ENCODE measurements around the gene CPXM2.

CPXM2 gene

DNA sequence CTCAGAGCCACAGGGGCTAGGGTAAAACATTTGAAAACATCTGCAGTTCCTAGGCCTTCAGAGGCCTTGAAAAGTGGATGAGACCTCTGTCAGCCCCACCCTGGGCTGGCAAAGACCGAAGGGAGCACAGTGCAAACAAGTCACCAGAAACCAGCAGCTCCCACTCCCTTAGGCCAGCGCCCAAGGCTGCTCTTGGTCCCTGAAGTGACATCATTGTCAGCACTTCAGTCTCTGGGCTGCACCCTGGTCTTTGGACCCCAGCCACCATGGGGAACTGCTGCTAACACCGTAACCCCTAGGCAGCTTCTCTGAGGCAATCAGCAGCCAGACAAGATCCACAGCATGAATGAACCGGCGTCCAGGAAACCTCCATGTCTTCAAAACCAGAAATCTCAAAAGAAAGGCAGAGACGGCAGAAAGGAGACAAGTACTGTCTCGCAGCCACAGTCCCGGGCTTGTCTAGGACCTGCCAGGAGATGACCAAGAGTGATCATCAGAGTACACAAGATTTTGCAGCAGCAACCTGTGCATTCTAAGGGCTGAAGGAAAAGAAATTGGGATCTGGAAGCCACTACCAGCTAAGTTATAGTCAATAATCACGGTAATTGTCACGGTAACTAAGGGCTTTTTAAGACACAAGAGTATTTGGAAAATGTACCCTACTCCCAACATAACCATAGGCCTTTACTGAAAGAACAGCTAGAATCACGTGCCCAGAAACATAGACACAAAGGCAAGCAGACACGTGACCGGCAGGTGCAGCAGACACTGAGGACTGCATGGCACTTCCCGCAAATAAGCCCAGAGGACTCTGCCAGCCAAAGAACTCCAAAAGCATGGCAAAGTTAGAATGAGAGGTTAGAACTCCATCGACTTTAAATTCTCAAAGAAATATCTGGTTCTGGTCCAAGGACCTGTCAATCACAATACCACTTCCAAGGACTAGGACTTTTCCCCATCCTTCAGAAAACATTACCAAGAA is 23.3 kb downstream of the CPXM2 start:
- no peak for DNase-seq

DNA sequence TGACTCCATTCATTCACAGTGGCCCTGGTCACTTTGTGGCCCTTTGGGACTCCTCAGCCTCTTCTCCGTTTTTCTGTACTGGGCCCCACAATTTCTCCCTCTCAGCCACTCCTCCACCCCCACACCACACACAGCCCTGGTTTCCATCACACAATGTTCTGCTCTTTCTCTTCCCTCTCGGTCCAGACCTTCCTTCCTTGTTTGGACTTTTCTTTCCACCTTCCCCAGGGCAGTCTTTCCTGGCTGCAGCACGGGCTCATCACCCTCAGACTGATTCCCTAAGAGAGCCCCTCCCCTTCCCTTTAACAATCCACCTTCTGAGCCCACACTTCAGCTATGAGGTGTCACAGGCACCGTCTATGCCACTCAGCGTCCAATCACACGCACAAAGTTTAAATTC is 25.7 kb downstream of the CPXM2 start:
- no peak for DNase-seq

DNA sequence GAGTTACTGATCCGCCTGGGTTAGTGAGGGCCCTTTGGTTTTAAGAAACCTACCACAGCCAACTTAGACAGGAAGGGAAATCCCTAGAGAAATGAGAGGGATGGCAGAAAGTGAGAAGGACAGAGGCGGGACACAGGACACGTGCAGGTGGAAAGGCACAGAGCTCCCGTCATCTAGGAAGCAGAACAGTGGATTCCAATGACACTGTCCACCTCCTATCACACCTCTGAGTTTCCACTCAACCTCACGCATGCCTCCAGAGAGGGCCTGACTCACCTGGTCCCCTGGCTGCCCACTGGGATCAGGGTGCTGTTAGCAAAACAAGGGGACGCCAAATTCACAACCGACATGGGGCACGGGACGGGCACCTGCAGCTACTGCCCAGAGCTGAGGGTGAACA is 26.3 kb downstream of the CPXM2 start:
- DNase-seq, result no peak

DNA sequence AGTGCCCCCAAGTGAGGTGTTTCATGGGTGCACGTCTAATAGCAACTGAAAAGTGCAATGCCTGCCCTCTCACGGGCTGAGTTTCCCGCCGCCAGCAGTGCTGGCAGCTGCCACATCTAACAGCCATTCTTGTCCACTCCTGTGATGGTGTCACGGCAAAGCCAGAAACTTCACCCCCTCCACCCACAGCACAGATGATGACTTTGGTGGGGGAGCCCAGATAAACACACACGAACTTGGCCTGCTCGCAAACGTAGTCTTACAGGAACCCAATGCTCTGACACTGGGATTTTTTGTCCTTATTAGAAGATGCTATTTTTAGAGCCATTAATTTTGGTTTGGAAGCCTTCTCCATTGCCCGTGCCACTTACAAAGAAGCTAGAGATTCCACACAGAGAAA is 26.7 kb downstream of the CPXM2 start:
- no peak for DNase-seq

DNA sequence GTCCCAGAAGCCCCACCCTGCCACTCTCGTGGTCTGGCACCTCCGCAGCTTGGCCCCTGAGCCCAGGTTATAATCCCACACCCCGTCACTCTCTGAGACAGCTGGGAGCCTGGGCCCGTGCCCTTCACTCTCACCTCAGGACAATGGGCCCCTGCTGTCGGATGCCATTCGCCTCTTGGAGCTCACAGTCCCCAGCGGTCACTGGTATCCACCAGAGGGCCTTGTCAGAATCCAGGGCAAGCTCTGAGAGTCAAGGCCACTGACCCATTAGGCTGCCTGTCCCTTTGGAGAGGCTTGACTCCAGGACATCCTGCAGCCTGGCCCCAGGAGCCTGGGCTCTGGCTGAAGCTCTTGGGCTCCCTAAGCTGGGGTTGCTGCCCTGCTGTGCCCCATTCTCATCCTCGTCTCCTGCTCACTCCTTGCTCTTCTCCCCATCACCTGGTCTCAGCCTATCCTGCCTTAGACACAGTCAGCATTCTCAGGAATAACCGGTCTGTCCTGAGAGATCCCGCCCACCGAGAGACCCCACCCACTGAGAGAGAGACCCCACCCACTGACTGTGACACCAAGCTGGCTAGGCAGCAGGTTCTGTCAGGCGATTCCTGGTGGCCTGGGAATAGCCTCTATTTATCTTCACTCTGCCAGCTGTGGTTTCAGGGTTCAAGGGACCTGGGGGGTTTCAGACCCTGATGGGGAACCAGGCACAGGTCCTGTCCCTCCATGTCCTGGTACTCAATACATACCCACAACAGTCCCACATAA is 27.7 kb downstream of the CPXM2 start:
- DNase-seq, result no peak

DNA sequence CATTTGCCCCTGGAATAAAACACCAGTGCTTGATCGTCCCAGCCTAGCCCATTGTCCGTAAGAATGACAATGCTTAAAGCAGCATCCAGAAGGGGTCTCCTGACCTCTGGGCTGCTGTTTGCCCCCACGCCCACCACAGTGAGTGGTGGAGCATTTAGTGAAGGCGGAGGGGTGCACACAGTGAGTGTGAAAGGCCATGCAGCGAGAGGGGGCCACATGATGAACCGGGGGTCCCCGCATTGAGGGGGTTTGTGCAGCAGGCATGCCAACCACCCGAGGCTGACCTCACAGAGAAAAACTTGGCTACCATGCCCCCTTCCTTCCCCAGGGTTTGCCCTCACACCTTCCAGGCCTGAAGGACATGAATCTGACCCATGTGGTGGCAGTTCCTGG is 28.4 kb downstream of the CPXM2 start:
- DNase-seq, result no peak

DNA sequence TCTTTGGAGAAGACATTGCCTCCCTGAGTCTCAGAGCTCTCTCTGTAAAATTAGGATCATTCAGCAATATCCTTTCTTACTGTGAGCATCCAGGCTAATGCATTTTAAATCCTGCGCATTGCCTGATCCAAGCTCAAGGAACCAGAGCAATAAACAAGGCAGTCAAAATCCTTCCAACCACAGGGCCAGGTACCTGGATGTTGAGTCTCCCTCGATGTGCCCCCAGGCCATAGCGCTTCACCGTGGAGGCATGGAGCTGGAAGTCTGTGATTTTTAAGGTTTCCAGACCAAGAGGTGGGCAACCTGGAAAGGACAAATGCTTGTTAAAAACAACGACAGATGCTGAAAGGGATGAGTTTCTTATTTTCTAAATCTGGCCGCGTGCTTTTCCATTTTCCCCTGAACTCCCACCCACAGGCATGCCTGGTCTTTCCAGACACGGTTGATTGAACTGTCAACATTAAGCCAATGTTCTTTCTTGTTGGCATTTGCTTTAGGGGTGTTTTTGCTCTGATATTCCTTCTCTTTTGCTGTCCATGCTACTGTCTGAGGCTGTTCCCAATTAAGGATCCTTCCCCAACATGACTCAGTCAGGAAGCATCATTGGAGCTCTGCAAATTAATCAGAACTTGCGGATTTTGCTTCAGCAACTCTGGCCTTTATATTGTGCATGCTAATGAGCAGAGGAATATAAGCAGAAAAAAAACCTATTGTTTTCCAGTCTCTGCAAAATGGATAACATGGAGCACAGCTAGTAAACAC is 29.0 kb downstream of the CPXM2 start:
- peak; percentile 26 for DNase-seq

DNA sequence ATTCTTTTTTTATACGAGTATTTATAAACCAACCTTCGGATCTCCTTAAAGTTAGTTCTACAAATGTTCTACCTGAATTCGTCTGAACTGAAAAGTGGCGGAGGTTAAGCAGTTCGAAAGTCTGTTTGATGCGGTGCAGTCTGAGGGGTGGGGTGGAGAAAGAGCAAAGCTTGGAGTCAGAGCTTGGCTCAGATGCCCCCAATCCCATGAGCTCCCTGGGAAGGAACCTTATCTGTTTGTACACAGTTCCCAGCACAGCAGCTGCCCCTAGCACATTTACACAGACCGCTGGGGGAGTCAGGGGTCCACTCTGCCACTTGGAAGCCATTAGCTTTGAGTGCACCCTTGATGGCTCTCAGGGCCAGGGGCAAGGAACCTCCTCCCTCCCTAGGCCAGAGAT is 30.8 kb downstream of the CPXM2 start:
- no peak for DNase-seq

DNA sequence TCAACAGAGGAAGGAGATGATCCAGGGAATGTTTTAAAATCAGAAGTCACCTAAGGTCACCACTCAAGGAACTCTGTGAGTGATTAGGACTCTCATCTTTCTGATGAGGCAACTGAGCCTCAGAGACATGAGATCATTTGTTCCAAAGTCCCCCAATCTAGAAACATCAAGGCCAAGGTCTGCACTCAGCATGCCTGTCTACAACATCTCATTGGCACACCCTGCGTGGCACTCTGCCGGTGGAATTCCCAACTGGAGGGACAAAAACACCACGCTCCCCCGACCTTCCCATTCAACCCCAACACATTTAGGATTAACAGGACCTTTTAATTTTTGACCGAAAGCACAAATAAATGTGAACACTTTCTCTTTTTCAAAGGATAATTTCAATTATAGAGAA is 31.4 kb downstream of the CPXM2 start:
- no peak for DNase-seq

DNA sequence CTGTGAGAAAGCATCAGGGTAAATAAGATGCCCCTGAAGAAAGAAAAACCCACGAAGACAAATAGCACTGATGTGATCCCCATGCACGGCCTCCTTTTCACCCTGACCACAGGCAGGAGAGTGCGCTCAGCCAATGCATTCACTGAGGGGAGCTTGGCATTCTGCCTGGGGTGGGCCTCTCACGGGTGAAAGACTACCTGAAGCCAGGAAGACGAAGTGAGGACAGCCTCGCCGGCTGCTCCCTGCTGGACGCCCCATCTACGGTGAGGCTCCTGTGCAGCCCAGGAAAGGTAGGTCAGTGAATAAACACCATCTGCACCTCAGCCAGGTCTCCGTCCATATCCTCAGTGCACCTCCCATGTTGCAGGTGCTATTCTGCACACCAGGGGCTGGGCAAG is 32.0 kb downstream of the CPXM2 start:
- DNase-seq, result no peak

DNA sequence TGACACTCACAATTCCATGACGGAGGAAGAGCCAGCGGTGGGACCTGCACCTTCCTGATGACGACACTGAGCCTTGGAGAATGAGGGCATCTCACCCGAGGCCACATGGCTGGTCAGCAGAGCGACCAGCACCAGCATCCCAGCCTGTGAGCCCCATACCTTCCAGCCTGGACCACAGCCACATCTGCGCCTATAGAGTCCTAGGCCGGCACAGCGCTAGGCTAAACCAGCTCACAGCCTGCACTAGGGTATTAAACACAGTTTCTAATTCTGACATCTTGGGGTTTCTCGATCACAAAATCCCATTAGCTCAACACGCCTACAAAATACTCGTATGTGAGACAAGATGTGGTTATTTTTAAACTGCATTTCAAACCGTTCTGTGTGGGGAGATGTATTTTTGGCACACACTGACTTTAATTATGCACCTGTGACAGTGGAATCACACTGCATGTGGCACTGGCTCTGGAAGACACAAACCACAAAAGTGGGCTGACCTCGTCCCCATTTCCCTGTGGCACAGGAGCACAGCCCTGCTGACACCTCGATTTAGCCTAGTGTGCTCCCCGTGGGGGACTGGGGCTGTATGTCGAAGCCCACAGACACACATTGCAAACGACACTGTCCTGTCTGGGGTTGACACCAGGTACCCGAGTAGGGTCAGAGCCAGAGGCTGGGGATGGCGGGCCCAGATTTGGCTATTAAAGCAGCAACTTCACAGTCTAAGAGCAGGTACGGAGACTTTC is 32.5 kb downstream of the CPXM2 start:
- DNase-seq, result no peak

DNA sequence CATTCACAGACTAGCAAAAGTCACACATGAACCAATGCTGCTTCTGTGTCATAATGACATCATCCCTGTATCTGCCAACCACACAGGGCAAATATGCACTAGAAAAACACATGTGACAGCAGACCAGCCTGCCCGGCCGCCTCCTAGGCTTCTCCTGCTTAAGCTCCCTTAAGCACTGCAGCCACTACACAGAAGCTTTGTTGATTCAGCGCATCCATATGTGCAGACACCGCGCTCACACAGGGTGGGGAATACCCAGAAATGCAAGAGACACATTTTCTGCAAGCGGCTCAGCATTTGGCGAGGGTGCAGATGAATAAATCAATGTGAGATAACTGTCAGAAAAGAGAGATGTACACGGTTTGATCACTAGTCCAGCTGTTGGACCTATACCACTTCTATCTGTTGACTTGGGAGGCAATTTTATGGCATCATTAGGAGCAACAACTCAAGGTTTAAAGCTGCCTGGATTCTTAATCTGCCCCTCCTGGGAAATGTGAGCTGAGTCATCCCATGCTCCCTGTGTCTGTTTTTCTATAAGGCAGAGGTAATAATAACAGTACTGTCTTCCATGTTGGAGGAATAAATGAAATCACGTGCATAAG is 33.4 kb downstream of the CPXM2 start:
- peak; percentile 68 for DNase-seq

DNA sequence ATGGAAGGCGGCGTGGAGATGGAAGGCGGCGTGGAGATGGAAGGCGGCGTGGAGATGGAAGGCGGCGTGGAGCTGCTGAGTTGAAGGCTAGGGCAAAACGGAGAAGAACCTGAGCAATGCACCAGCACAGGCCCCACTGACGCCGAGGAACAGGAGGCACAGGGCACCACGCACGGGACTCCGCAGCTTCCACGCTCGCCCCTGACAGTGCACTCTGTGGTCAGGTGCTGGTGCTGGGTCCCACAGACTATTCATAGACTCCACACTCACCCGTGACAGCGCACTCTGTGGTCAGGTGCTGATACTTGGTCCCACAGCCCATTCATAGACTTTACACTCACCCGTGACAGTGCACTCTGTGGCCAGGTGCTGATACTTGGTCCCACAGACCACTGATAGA is 34.0 kb downstream of the CPXM2 start:
- no peak for DNase-seq

DNA sequence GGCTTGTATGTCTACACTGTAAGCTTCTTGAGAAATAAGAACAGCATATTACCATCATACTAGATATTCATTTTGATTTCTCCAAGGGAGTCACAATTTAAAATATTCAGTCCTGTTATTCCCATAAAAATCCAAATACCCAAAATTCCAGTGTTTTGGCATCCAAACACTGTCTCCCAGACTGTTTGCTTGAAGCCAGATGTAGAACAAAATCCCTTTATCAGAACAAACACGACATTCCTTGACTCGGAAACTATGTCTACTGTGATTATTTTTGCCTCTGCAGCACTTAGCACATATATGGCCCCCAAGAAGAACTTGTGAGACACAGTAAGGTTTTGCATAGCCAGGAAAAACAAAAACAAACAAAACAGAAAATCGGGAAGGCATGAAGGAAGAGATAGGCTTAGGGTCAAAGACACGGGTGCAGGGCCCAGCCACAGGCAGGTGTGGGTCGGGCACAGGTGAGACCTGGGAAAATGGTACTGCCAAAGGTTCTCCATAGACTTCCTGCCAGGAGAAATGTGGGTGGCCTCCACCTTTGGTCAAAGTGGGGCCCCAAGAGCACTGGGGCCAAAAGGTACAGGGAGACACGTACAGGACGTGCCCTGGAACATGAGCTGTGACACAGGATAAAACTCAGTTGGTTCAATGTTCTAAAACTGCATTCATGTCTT is 36.5 kb downstream of the CPXM2 start:
- DNase-seq, result no peak

DNA sequence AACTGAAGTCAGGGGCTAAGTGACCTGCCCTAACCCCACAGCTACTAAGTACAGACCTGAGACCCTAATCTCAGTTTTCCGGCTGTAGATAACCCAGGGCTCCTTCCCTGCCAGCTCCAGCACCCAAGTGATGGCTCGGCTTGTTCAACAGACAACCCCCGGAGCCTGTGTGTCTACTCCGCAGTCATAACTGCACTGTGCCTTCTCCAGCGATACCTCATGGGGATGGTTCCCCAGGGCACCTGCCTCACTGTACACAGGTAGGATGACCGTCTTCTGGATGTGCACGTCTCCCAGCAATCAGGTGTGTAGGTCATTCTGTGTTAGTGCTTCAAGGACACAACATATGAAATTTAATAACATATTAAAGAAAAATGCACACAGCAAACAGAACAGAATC is 37.1 kb downstream of the CPXM2 start:
- no peak for DNase-seq

DNA sequence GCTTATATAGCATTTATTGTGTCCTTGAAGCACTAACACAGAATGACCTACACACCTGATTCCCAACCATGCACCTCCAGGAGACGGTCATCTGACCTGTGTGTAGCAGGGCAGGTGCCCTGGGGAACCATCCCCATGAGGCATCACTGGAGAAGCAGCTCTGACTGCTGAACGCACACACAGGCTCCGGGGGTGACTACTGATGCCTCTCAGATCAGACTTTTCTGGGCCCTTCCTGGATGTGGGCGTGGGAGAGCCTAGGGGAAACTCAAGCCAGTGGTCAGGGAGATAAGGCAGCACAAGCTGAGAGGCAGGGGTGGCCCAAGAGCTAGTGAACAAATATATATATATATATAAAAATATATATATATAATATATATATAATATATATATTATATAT is 37.6 kb downstream of the CPXM2 start:
- no peak for DNase-seq

DNA sequence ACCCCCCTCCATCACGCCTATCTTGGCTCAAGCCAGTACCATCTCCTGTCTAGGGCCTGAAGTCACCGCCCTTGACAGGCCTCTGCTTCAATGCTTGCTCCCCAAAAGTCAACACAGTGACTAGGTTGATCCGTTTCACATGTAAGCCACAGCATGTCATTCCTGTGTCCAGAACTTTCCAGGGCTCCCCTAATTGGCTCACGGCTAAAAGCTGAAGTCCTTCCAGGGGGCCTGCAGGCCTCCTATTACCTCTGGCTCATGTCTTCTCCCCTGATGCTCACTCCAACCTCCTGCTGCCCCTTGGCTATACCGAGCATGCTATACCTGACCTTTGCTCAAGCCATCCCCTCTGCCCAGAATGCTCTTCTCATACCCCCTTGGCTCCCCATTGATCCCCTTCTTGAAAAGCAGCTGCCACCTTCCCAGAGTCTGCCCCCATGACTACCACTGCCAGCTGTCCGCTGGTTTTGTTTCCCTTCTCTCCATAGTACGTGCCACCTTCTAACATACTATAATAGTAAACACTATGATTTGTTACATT is 39.1 kb downstream of the CPXM2 start:
- no peak for DNase-seq

DNA sequence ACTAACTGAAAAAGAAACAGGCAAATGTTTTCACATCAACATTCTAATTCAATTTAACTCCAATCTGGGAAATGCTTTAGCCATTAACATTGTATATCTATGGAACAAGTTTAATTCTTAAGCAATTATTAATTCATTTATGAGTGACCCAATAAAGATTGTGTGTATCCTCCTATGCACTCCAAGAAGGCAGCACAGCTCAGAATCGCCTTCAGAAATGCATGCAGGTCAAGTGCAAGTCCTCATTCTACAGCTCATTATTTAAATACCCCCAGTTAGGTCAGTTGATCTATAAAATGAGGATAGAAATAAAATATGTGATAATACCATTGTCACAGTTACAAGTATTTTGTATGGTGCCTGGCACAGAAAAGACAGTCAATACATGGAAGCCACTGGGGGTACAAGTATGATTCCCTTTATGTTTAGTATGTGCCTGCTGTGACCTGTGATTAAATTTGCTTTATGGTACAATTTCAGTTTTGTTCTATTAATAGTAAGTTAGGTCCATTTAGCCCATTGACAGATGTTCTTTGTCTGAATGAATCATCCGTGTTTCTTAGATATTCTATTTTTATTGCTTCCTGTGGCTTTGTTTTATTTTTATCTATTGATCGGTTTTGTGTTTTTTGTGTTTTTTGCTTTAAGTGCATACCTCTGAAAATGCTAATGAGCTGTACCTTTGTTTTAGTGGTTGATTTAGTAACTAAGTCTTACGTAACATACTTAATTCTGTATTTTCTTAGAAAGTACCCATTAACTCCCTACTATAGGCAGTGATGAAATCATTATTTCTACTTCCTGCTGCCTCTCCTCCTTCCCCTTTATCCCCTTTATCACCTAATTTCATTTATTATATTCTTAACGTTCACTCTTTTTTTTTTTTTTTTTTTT is 42.8 kb downstream of the CPXM2 start:
- DNase-seq, result no peak

DNA sequence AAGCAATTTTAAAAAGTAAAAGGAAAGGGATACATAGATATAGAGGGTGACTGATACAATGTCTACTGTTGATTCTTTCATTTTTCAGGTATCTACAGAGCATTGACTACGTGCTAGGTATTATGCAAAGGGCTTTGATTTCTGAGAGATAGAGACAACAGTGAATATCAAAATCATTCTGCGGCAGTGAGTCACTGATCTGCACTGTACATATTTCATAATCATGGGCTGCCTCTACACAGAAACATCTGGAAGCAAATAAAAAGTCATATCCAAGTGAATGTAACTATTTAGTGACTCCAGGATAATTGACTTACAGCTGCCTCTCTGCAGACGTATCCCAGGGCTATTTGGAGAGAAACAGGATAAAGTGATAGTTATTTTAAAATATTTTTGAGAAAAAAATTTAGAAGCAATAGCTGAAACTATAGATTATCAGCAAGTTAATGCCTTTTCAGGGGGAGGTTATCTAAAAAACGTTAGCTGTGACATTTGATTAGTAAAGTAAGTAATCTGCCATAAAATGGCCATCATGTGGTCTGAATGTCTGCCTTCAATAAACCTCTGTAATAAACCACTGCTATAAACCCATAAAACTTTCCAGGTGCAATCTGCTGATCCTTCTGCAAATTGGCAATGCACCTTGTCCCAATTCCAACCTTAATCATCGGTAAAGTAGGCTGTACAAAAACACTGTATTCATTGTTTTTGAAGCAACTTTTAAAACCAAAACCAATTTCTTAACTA is 43.7 kb downstream of the CPXM2 start:
- DNase-seq, result peak; percentile 9

DNA sequence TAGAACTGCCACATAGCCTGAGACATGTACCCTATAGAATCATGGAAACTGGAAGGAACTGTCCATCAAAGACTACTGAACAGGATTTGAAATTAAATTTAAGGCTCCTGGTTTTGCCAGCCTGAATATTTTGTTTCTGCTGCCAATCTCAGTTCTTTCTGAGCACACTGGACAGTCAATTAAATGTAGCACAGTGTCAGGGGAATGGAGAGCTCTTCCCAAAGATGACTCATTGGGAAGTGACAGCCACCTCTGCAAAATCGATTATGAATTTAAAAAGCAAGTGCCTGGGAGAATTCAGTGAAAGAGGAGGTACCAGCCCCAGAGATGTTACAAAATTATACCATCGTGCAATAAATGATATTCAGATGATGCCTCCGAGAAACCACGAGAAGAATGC is 47.8 kb downstream of the CPXM2 start:
- DNase-seq, result no peak
